SU-DHL-6 (cell line): ENCODE measurements around the gene DIP2C.

Experiments
- CTCF ChIP-seq: fragments of 200-600 bp; sonication (generic); IDR thresholded peaks from one replicate; pipeline ENCODE4 v1.5.1; 2017; ENCODE audit warnings: antibody characterized with exemption, mild to moderate bottlenecking, low read length, moderate library complexity; ENCODE audit not compliant: insufficient read depth, poor library complexity, severe bottlenecking
- EZH2phosphoT487 ChIP-seq: fragments of 200-600 bp; sonication (generic), shearing (Covaris generic); conservative IDR thresholded peaks from 2 replicates; pipeline ENCODE4 v1.6.1; 2018; ENCODE audit warnings: mild to moderate bottlenecking, antibody characterized with exemption, low read length, moderate library complexity, mixed read lengths

- no peak for TF ChIP-seq CTCF
- no peak for TF ChIP-seq EZH2phosphoT487
These were observed 61.0 kb downstream of the DIP2C start for GRCh38 chr10:628386-629045.
